Upper lobe of left lung (tissue), 4 donors: ENCODE data around the gene TTC29.
"Not testable (repeated sequence)": the region's sequence is repeated elsewhere in the genome, so short reads cannot be mapped to it uniquely, and the experiment has no call there.

ENCODE experiments used
- EP300 ChIP-seq, 4 donors: sonication (generic); formaldehyde crosslinking; IDR thresholded peaks; one replicate each; pipeline ENCODE4 v1.5.1; 2017; ENCODE audit warnings: antibody characterized with exemption in 4 of 4, control low read depth in 2 of 4
- POLR2A ChIP-seq, 4 donors: fragments of 450-650 bp; IDR thresholded peaks; one replicate each; pipeline ENCODE4 v1.5.1; 2016 to 2017; ENCODE audit warnings: antibody characterized with exemption in 4 of 4, mild to moderate bottlenecking in 2 of 4
- POLR2AphosphoS5 ChIP-seq, 2 donors: sonication (generic); formaldehyde crosslinking; IDR thresholded peaks; one replicate each; pipeline ENCODE4 v1.5.1; 2017; ENCODE audit warnings: antibody characterized with exemption in 2 of 2
- TF ChIP-seq, protein P1 (sequence below), 6 experiments: fragments of 450-650 bp in 4 of 6; fragments of 200-600 bp in 2 of 6; sonication (generic) in 2 of 6; IDR thresholded peaks; one replicate each; pipeline ENCODE4 v1.5.1; 2016 to 2019; ENCODE audit warnings: antibody characterized with exemption in 6 of 6

DNA sequence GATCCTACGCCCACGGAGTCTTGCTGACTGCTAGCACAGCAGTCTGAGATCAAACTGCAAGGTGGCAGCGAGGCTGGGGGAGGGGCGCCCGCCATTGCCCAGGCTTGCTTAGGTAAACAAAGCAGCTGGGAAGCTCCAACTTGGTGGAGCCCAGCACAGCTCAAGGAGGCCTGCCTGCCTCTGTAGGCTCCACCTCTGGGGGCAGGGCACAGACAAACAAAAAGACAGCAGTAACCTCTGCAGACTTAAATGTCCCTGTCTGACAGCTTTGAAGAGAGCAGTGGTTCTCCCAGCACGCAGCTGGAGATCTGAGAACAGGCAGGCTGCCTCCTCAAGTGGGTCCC is 281.7 kb downstream of the TTC29 start:
- TF ChIP-seq, protein P1, sequence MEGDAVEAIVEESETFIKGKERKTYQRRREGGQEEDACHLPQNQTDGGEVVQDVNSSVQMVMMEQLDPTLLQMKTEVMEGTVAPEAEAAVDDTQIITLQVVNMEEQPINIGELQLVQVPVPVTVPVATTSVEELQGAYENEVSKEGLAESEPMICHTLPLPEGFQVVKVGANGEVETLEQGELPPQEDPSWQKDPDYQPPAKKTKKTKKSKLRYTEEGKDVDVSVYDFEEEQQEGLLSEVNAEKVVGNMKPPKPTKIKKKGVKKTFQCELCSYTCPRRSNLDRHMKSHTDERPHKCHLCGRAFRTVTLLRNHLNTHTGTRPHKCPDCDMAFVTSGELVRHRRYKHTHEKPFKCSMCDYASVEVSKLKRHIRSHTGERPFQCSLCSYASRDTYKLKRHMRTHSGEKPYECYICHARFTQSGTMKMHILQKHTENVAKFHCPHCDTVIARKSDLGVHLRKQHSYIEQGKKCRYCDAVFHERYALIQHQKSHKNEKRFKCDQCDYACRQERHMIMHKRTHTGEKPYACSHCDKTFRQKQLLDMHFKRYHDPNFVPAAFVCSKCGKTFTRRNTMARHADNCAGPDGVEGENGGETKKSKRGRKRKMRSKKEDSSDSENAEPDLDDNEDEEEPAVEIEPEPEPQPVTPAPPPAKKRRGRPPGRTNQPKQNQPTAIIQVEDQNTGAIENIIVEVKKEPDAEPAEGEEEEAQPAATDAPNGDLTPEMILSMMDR (IDR thresholded peaks at IDR 0.05): not testable (repeated sequence)
- TF ChIP-seq POLR2AphosphoS5, EP300, POLR2A (IDR thresholded peaks at IDR 0.05): not testable (repeated sequence)
